Glutamatergic neuron (in vitro differentiated cells): ENCODE data around the gene PERP. TPM values are rescaled to one million over a fixed set of nuclear protein-coding genes. Genes with fewer than 3 reads are reported as not detected.

Experiments
- DNase-seq: peaks from one replicate; pipeline ENCODE4 v3.0.0; 2022
- H3K27ac Mint-ChIP-seq: one replicate; pipeline ENCODE4 v1.8.0; 2020; ENCODE audit warnings: mild to moderate bottlenecking, mixed read lengths, inconsistent platforms; ENCODE audit not compliant: unreplicated experiment
- H3K27me3 Mint-ChIP-seq: one replicate; pipeline ENCODE4 v1.8.0; 2020; ENCODE audit warnings: mild to moderate bottlenecking, moderate library complexity, mixed read lengths, inconsistent platforms; ENCODE audit not compliant: unreplicated experiment
- H3K36me3 Mint-ChIP-seq: one replicate; pipeline ENCODE4 v1.8.0; 2020; ENCODE audit warnings: mild to moderate bottlenecking, mixed read lengths, inconsistent platforms; ENCODE audit not compliant: unreplicated experiment
- H3K4me1 Mint-ChIP-seq: one replicate; pipeline ENCODE4 v1.8.0; 2020; ENCODE audit warnings: mild to moderate bottlenecking, low read depth, mixed read lengths, inconsistent platforms; ENCODE audit not compliant: unreplicated experiment
- H3K4me3 Mint-ChIP-seq: one replicate; pipeline ENCODE4 v1.8.0; 2020; ENCODE audit warnings: mild to moderate bottlenecking, mixed read lengths, inconsistent platforms; ENCODE audit not compliant: unreplicated experiment
- H3K9me3 Mint-ChIP-seq: one replicate; pipeline ENCODE4 v1.8.0; 2020; ENCODE audit warnings: mild to moderate bottlenecking, moderate library complexity, mixed read lengths, inconsistent platforms; ENCODE audit not compliant: unreplicated experiment
- total RNA-seq: library from RNA; stranded (reverse); fragmentation: NEBNext Ultra II Directional; extraction: Animal tissue kit (Norgen Biotek cat#: 25700); gene quantifications from one replicate; pipeline ENCODE4 v1.2.1, GENCODE V29; 2021; ENCODE audit not compliant: unreplicated experiment
- TF ChIP-seq, protein P1 (sequence below): fragments of 200-600 bp; sonication (generic); IDR thresholded peaks from one replicate; pipeline ENCODE4 v1.5.0; 2021; ENCODE audit not compliant: partially characterized antibody, unreplicated experiment

Gene PERP
- total RNA-seq, 1 donor from 2014 or later: 10.7 TPM

- DNase-seq: no peak
- Mint-ChIP-seq H3K4me1 (peaks cover 13% of the 10 kb centered on the region), H3K36me3 (no peaks in the 10 kb centered on the region), H3K27me3 (peaks cover 7% of the 10 kb centered on the region), H3K4me3 (peak overlapping the region; percentile 92), H3K9me3 (peaks cover 3% of the 10 kb centered on the region), H3K27ac (peak overlapping the region; percentile 62)
- TF ChIP-seq, protein P1, sequence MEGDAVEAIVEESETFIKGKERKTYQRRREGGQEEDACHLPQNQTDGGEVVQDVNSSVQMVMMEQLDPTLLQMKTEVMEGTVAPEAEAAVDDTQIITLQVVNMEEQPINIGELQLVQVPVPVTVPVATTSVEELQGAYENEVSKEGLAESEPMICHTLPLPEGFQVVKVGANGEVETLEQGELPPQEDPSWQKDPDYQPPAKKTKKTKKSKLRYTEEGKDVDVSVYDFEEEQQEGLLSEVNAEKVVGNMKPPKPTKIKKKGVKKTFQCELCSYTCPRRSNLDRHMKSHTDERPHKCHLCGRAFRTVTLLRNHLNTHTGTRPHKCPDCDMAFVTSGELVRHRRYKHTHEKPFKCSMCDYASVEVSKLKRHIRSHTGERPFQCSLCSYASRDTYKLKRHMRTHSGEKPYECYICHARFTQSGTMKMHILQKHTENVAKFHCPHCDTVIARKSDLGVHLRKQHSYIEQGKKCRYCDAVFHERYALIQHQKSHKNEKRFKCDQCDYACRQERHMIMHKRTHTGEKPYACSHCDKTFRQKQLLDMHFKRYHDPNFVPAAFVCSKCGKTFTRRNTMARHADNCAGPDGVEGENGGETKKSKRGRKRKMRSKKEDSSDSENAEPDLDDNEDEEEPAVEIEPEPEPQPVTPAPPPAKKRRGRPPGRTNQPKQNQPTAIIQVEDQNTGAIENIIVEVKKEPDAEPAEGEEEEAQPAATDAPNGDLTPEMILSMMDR: no peak
Observed at GRCh38 chr6:138105880-138106664, 1.1 kb downstream of the PERP start.

DNA sequence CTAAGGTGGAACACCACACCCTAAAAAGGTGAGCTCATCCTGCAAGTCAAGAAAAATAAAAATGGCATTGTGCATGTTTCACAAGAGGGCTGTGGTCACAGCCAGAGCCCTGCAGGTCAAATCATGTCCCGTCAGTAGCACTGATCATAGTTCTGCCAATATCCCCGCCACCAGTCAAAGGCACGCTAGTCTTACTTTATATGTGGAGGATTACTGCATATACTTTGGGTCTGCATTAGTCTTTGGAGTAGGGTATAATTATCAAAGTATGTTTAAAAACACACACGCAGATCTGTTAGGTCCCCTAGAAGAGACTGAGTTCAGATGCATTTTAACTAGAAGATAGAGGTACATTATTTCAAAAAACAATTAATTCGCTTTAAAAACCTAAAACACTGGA lies 1.8 kb downstream of the PERP start:
- H3K4me3 Mint-ChIP-seq: peak overlapping the region; percentile 92
- H3K9me3 Mint-ChIP-seq: peaks cover 3% of the 10 kb centered on the region
- no peaks in the 10 kb centered on the region for H3K36me3 Mint-ChIP-seq
- H3K27ac Mint-ChIP-seq: peak overlapping the region; percentile 69
- H3K27me3 Mint-ChIP-seq: peaks cover 7% of the 10 kb centered on the region
- no peak for DNase-seq
- TF ChIP-seq, protein P1: no peak
- H3K4me1 Mint-ChIP-seq: peaks cover 13% of the 10 kb centered on the region

DNA sequence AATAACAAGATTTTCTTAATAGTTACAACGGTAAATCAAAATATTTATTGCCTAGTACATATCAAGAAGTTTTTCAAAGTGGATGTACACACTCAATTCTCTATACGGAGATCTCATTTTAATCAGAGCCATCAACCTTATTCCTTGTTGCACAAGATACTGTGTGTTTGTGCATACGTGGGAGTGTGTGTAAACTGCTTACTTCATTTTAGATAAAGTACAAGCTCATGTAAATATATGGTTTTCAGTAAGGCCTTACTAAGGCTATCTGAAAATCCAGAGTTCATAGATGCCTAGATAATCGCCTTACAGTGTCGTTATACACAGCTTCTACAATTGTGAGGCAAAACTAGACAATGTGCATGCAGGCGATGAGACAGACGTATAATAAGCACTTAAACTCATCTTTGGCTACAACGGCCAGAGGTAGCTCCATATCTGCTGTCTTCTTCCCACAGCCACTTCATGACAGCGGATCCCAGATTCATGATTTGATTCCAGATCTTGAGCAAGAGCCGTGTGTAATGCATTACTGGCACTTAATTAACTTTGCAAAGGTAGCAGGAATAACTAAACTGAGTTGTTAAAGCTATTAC lies 2.5 kb downstream of the PERP start:
- Mint-ChIP-seq H3K27me3 (peaks cover 7% of the 10 kb centered on the region), H3K9me3 (peaks cover 3% of the 10 kb centered on the region), H3K4me3 (no peak overlapping the region), H3K27ac (no peak overlapping the region), H3K36me3 (no peaks in the 10 kb centered on the region), H3K4me1 (peaks cover 13% of the 10 kb centered on the region)
- DNase-seq: no peak
- TF ChIP-seq, protein P1: no peak

- no peak for DNase-seq
- TF ChIP-seq, protein P1: no peak
- H3K4me3 Mint-ChIP-seq: no peak overlapping the region
- H3K36me3 Mint-ChIP-seq: no peaks in the 10 kb centered on the region
- peaks cover 3% of the 10 kb centered on the region for H3K9me3 Mint-ChIP-seq
- peaks cover 13% of the 10 kb centered on the region for H3K4me1 Mint-ChIP-seq
- peaks cover 7% of the 10 kb centered on the region for H3K27me3 Mint-ChIP-seq
- no peak overlapping the region for H3K27ac Mint-ChIP-seq
Observed at GRCh38 chr6:138103871-138104270, 3.3 kb downstream of the PERP start.
